ENCODE results near the gene ADAMTSL1. TPM values are rescaled to one million over a fixed set of nuclear protein-coding genes. Genes with fewer than 3 reads are reported as not detected.

ADAMTSL1 gene
- polyA plus RNA-seq (ENCODE audit: insufficient read depth in 1 of 5, insufficient read length in 5 of 5, low replicate concordance in 1 of 5), result 10 to 100 TPM; 15.6 to 25.0 (median 16.9) TPM
- long read RNA-seq, donor 1, partial matches to known transcripts, result 0 of 1 reads
- long read RNA-seq, donor 1, other reads (novel, unspliced or antisense), result 0 of 1 reads
- long read RNA-seq, donor 2, result 0 reads
- long read RNA-seq, donor 3, result 0 reads
- long read RNA-seq, donor 4, partial matches to known transcripts, result 0 of 1 reads
- long read RNA-seq, donor 4, other reads (novel, unspliced or antisense), result 0 of 1 reads
- long read RNA-seq, donor 5, result 0 reads
- long read RNA-seq, donor 6, partial matches to known transcripts, result 0 of 1 reads
- long read RNA-seq, donor 6, other reads (novel, unspliced or antisense), result 0 of 1 reads
- long read RNA-seq, donor 7, full-length matches to known transcripts, result 1 of 1 reads
- long read RNA-seq, donor 7, partial matches to known transcripts, result 0 of 1 reads
- long read RNA-seq, donor 7, other reads (novel, unspliced or antisense), result 0 of 1 reads
- long read RNA-seq, donor 8, result 0 reads

GRCh38 chr9:18473652-18474279 is at the start of gene ADAMTSL1:
Gene ADAMTSL1, plus strand, starts transcription at chr9:18474153. Its CDS starts 80 bp downstream, at chr9:18474233.
- peak in 1 of 2 donors; percentile 22 for DNase-seq

GRCh38 chr9:18427691-18428090 is 46.3 kb upstream of the ADAMTSL1 start:
- no peak for DNase-seq

GRCh38 chr9:18428661-18429060 is 45.3 kb upstream of the ADAMTSL1 start:
- no peak for DNase-seq

GRCh38 chr9:18429070-18429469 is 44.9 kb upstream of the ADAMTSL1 start:
- DNase-seq, result no peak

GRCh38 chr9:18433620-18434019 is 40.3 kb upstream of the ADAMTSL1 start:
- DNase-seq, result no peak

GRCh38 chr9:18437315-18438201 is 36.4 kb upstream of the ADAMTSL1 start:
- DNase-seq, result peak; percentile 14 to 31

- DNase-seq, result peak; percentile 65 to 70
These were observed 35.5 kb upstream of the ADAMTSL1 start for GRCh38 chr9:18438300-18438925.

- DNase-seq, result no peak
These were observed 35.0 kb upstream of the ADAMTSL1 start for GRCh38 chr9:18438951-18439350.

GRCh38 chr9:18441261-18441660 is 32.7 kb upstream of the ADAMTSL1 start:
- DNase-seq, result no peak

- DNase-seq, result peak; percentile 52 to 63
These were observed 31.1 kb upstream of the ADAMTSL1 start for GRCh38 chr9:18442629-18443491.

GRCh38 chr9:18447131-18447530 is 26.8 kb upstream of the ADAMTSL1 start:
- DNase-seq, result no peak

GRCh38 chr9:18447541-18447940 is 26.4 kb upstream of the ADAMTSL1 start:
- DNase-seq, result no peak

- DNase-seq, result no peak
These were observed 25.9 kb upstream of the ADAMTSL1 start for GRCh38 chr9:18448101-18448500.

GRCh38 chr9:18451406-18451805 is 22.5 kb upstream of the ADAMTSL1 start:
- no peak for DNase-seq

- no peak for DNase-seq
These were observed 21.7 kb upstream of the ADAMTSL1 start for GRCh38 chr9:18452276-18452675.

GRCh38 chr9:18456624-18457237 is 17.2 kb upstream of the ADAMTSL1 start:
- no peak for DNase-seq

GRCh38 chr9:18457510-18457909 is 16.4 kb upstream of the ADAMTSL1 start:
- no peak for DNase-seq

GRCh38 chr9:18459962-18460584 is 13.9 kb upstream of the ADAMTSL1 start:
- no peak for DNase-seq

GRCh38 chr9:18461496-18461895 is 12.5 kb upstream of the ADAMTSL1 start:
- no peak for DNase-seq
